NCI-H2171 treated with DMSO at 0.1 percent for 48 hours (cell line): ENCODE data around the gene CNTD1.
"Not testable (repeated sequence)": the region's sequence is repeated elsewhere in the genome, so short reads cannot be mapped to it uniquely, and the experiment has no call there.

Experiments
- DNase-seq: peaks from one replicate; lab custom pipeline; 2025; lab: John Stamatoyannopoulos, UW

CNTD1 gene

DNA sequence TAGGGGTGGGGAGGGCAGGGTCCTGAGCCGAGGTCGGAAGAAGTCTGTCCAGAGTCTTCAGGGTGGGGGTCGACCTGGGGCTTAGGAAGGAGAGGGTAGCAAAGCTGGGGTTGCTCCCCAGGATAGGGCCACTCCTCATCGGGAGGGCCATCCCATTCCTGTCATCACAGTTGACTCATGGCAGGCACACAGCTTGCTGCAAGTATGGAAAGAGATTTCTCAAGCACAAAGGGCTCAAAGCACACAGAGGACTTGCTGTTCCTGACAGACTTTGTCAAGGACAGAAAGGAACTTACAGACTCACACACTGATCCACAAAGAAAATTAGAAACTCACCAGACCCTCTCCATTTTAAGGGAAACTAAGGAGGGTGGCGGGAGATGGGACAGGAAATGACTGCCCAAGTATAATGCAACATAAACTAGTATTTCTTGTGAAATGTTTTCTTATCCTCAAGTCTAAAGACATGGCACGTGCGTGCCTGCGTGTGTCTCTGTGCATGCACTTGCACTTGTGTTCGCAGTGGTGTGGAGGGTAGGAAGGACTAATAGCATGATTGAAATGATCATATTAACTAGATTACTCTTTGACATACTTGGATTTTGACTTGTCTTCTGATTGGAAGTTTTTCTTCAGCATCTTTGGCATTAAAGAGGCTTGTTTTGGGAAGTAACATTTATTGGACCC, 48.1 kb downstream of the CNTD1 start:
- no peak for DNase-seq

- DNase-seq, result no peak
Measured at GRCh38 chr17:42848093-42848492, 49.4 kb downstream of the CNTD1 start.

DNA sequence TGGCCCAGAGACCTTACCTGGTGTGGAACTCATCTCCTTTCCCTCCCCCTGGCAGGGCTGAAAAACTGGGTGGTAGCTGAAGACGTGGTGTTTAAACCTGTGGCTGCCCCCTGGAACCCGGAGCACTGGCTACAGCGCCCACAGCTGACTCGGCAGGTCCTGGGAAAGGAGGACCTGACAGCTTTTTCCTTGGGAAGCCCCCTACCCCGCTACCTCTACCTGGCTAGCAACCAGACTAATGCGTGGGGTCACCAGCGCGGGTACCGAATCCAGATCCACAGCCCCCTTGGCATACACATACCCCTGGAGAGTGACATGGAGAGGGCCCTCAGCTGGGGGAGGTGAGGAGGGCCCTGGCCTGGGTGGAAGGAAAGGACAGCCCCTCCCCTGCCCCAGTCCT, 50.4 kb downstream of the CNTD1 start:
- DNase-seq, result no peak

- no peak for DNase-seq
Measured at GRCh38 chr17:42849451-42850181, 51.0 kb downstream of the CNTD1 start.

DNA sequence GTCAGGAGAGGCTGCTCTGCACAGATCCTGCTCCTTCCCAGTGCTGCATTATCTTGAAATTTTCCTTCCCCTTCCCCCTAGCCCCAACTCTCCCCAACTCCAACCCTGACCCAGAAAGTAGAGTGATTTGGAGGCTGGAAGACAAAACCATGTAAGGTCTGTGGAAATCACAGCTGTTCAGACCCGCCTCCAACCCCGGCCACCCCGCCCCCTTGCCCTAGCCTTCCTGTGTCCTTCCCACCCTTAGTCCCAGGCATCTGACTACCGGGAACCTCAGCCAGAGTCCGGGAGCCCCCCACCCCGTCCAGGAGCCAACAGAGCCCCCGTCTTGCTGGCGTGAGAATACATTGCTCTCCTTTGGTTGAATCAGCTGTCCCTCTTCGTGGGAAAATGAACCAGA, 52.3 kb downstream of the CNTD1 start, which contains the start of gene AOC3:
TSS of gene AOC3 (plus strand) at position 246 of the 400 bp plus-strand sequence. CDS start at position 391, 145 bp downstream.
- no peak for DNase-seq

- not testable (repeated sequence) for DNase-seq
Measured at GRCh38 chr17:42851371-42852240, 52.9 kb downstream of the CNTD1 start.

DNA sequence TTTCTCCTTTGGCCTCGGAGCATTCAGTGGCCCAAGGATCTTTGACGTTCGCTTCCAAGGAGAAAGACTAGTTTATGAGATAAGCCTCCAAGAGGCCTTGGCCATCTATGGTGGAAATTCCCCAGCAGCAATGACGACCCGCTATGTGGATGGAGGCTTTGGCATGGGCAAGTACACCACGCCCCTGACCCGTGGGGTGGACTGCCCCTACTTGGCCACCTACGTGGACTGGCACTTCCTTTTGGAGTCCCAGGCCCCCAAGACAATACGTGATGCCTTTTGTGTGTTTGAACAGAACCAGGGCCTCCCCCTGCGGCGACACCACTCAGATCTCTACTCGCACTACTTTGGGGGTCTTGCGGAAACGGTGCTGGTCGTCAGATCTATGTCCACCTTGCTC, 53.7 kb downstream of the CNTD1 start:
- DNase-seq, result no peak

- DNase-seq, result no peak
Measured at GRCh38 chr17:42853004-42853403, 54.3 kb downstream of the CNTD1 start.

- no peak for DNase-seq
Measured at GRCh38 chr17:42853597-42853967, 54.9 kb downstream of the CNTD1 start.

DNA sequence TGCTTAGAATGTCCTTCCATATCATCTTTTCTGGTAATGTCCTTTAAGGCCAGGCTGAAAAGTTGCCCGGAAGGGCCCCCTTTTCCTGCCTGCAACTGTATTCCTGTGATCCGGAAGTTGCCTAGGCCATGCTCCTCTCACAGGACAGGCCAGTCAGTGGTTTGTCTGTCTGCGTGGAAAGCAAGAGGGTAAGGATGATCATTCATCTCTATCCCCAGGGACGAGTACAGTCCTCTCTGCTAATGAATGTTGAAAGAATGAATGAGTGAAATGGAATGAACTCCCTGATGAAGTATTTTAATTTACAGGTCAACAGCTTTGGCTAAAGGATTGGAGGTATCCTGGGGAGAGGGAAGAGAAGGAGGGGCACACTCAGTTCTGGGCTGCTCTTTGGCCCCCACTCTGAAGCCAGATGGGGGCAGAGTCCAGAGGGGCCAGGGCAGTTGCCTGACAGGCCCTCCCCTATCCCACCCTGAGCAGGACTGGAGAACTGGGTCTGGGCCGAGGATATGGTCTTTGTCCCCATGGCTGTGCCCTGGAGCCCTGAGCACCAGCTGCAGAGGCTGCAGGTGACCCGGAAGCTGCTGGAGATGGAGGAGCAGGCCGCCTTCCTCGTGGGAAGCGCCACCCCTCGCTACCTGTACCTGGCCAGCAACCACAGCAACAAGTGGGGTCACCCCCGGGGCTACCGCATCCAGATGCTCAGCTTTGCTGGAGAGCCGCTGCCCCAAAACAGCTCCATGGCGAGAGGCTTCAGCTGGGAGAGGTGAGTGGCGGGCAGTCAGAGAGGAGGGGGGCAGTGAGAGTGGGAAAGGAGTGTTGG, 55.5 kb downstream of the CNTD1 start:
- DNase-seq, result no peak

DNA sequence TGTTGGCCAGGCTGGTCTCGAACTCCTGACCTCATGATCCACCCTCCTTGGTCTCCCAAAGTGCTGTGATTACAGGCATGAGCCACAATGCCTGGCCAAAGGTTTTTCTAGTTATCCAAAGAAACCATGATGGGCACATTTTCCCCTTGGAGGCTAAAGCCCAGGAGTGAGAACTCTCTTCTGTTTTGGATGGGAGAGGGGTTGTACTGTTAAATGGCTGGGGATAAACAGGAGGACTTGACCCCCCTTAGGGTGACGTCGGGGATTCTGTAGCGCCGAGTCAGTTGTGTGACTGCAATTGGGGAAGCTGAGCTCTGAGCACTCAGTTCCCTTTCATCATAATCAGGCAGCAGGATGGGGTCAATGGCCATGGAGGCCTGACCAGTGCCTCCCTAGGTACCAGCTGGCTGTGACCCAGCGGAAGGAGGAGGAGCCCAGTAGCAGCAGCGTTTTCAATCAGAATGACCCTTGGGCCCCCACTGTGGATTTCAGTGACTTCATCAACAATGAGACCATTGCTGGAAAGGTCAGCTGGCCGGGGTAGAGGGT, 56.5 kb downstream of the CNTD1 start:
- no peak for DNase-seq

- DNase-seq, result not testable (repeated sequence)
Measured at GRCh38 chr17:42856093-42856492, 57.4 kb downstream of the CNTD1 start.

DNA sequence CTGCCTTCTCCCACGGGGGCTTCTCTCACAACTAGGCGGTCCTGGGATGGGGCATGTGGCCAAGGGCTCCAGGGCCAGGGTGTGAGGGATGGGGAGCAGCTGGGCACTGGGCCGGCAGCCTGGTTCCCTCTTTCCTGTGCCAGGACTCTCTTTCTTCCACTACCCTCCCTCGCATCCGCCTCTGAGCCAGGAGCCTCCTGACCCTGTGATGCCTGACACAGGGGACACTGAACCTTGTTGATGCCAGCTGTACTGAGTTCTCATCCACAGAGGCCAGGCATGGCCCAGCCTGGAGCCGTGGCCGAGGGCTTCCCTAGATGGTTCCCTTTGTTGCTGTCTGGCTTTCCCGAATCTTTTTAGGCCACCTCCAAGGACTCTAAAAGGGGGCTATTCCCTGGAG, 57.9 kb downstream of the CNTD1 start:
- DNase-seq, result not testable (repeated sequence)

DNA sequence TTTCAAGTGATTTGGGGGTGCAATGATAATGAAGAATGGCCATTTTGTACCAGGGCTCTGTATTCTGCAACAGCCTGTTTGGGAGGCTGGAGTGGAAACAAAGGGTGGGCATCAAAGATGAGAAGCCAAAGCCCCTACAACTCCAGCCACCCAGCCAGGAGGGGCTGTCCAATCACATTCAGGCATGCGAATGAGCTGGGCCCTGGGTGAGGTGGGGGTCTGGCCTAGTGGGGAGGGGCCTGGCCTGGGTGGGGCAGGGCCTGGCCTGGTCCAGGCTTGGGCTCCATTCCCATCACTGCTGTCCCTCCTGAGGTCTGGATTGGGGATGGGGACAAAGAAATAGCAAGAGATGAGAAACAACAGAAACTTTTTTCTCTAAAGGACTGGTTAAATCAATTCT, 58.7 kb downstream of the CNTD1 start:
- DNase-seq, result no peak
